GM18868 (cell line): ENCODE results near the gene PTX4.

ENCODE experiments used
- ATAC-seq: cut with Tn5 transposase; IDR thresholded peaks from one replicate; pipeline ENCODE4 v1.9.1; 2021; ENCODE audit warnings: mild to moderate bottlenecking, moderate library complexity; ENCODE audit not compliant: unreplicated experiment

PTX4 gene

DNA sequence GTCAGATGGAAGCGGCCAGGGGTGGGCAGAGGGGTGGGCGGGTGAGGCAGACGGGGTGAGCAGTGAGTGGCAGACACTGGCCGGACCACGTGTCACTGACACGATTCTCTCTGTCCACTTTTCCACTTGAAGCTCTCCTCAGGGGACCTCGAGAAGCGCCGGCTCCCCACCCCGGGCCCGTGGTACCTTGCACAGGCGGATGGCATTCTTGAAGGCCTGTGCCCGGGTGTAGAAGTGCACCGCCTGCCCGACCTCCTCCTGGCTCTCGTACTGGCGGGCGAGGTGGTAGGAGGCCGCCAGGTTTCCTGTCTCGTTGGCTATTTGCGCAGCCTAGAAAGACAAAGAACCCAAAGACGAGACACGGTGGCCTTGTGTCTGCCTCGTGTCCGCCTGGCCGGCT lies 35.6 kb upstream of the PTX4 start:
- ATAC-seq: no peak

DNA sequence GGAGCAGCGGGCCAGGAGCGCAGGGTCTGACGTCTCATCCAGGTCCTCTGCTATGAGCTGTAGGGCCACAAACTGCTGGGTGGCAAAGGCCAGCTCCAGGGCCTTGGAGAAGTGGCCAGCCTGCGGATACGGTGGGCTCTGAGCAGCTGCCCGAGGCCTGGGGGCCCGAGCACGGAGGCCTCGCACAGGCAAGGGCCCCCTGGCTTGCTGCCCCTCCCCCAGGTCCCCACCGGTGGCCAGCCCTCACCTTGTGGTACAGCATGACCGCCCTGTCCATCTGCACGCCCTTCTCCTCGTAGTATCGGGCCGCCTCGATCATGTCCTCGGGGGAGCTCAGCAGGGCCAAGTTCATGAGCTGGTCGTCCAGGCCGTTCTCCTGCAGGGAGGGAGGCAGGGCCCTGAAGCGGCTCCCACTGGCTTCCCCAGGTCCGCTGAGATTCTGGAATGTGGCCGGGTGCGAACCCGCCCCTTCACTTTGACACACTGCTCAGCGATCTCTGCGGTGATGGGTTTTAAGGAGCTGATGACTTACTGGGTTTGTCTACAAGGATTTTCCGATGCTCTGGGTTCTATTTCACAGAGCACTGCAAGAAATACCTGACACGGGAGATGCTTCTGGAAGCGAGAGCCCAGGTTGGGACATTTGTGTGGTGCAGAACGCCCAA lies 35.0 kb upstream of the PTX4 start:
- ATAC-seq: no peak

DNA sequence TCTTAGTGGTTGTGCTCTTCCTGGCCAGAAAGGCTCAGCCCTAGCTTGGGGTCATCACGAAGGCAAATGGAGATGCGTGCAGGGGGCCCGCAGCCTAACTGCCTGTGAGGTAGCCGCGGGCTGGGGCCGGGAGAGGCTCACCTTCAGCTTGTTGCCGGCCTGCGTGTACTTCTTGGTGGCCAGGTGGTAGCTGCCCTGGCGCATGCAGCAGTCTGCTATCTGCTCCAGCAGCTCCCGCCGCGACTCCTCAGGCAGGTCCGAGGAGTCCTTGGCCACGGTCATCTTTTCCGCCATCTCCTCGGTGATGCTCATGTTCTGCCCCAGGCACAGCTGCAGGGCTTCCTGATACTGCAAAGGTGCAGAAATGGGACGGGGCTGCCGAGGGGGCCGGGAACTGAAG lies 31.7 kb upstream of the PTX4 start:
- ATAC-seq: no peak

DNA sequence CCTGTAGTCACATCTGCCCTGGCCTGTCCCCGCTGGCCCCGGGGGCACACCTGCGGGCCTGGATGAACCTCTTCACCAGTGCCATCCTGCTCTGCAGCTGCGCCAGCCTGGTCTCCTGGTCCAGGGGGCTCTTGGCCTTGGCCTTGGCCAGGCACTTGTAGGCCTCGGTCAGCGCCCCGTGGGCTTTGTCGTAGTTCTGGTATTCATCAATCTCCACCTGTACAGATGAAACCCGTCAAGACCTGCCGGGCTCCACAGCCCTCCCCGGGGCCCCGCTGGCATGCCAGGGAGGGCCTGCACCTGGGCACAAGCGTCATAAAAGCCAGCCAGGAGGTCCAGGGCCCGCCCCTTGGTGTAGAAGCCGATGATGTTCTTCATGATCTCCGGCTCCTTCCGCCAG lies 31.1 kb upstream of the PTX4 start:
- ATAC-seq: no peak

DNA sequence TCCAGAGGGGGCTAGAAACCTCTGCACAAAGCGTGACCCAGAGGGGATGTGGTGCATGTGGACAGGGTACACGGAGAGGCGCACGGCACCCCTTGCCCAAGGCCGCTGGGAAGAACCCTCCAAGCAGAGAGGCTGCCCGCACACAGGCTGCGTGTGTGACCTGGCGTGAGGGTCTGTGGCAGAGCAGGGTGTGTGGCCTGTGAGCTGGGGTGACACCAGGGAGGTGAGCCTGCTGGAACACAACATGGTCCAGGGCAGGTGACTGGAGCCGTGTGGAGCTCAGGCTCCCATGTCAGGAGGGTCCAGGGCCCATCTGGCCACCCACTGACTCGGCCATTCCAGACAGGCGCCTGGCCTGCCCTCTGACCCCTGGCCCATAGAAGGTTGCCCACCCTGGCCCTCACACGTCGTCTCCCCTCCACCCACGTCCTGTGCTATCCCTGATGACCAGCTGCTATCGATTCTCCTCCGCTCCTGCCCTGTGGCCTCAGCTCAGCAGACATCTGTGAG lies 29.9 kb upstream of the PTX4 start:
- ATAC-seq: no peak

DNA sequence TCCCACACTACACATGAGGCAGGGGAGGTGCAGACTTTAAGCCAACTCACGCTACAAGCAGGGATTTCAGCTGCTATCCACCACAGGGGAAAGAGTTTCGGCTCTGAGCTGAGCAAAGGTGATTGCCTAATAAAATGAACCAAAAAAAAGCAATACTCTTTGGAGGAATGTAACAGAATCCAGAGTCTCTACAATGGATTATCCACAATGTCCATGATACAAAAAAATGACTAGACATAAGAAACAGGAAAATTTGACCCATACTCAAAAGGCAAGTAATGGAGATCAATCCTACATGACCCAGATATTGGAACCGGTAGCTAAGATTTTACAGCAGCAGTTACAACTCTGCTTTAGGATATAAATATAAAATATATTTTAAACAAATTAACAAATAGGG lies 25.8 kb upstream of the PTX4 start:
- ATAC-seq: no peak

DNA sequence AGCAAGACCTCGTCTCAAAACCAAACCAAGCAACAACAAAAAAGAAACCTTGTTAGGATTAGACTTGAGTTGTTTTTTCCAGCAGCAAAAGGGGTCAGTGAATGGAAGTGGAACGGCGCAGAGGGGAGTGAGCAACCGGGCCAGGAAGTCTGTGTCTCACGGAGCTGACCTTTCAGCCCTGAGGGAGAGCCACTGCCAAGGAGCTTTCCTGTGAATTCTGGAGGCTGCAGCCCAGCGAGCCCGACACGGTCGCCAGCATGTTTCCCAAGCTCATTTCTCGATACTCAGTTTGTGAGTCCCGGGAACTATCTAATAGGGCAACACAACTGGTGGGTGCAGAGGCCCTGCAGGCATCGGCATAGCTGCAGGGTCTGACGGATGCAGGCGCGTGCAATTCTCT lies 24.0 kb upstream of the PTX4 start:
- no peak for ATAC-seq

DNA sequence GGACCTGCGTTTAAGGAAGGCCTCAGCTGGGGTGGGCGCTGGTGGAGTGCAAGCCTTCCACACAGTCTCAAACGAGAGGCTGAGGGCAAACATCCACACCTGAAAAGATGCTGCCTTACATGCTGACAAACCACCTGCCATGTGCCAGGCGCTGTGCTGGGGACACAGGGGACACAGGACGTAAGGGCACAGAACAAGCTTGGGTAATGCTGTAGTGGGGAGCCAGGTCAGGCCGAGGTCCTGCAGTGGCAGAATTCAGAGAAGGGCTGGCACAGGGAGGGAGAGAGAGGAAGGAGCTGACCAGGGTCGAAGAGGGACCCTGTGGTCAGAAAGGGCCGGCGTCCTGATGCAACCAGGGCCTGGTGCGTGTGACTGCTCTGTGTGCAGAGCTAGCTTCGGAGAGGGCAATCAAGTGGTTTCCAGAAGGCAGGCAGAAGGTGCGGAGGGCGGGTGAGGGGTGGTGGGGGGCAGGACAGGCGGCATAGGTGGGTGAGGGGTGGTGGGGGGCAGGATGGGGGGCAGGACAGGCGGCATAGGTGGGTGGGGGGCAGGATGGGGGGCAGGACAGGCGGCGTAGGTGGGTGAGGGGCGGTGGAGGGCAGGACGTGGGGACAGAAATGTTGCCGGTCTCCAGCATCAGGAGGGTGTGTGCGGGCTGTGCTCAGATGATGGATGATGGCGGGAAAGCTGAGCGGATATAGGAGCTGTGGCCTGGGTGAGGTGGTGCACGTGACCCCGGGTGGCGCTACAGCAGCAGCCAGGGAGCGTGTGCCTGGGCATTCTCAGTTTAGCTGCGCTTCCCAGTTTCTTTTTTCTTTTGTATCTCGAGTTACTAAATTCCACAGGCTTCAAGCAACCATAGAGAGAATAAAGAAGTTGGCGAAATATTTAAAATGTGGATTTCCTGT lies 23.2 kb upstream of the PTX4 start:
- no peak for ATAC-seq

DNA sequence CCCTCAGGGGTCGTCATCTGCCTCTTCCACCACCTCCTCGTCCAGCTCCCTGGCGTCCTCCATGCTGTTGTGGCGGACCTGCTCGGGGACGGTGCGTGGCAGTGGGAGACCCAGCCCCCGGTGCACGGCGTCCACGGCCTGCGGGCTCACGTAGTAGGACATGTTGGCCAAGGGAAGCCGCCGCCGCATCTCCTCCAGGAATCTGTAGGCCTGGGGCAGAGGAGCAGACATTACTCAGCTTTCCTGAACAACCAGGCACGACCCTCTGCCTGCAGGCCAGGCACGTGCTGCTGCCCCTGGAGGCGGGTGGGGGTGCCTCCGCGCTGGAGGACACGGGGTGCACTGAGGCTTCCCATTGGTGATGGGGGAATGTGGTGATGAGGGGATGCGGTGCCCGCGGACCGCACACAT lies 22.2 kb upstream of the PTX4 start:
- ATAC-seq: no peak

DNA sequence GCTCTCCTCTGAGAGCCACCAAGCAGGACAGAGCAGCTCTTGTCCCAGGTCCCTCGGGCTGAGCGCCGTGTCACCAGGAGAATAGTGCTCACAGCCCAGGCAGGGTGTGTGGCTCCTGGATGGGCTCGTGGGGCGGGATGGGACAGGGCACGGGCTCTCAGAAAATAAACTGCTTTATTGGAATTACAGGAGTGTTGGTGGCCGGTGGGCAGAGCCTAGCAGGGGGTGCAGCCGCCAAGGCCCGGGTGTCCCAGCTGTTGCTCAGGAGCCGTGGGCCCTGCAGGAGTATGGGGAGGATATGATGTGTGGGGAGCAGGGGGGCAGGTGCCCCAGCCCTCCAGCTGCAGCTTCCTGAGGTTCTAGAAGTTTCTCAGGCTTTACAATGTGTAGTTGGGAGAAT lies 21.5 kb upstream of the PTX4 start:
- ATAC-seq: no peak

DNA sequence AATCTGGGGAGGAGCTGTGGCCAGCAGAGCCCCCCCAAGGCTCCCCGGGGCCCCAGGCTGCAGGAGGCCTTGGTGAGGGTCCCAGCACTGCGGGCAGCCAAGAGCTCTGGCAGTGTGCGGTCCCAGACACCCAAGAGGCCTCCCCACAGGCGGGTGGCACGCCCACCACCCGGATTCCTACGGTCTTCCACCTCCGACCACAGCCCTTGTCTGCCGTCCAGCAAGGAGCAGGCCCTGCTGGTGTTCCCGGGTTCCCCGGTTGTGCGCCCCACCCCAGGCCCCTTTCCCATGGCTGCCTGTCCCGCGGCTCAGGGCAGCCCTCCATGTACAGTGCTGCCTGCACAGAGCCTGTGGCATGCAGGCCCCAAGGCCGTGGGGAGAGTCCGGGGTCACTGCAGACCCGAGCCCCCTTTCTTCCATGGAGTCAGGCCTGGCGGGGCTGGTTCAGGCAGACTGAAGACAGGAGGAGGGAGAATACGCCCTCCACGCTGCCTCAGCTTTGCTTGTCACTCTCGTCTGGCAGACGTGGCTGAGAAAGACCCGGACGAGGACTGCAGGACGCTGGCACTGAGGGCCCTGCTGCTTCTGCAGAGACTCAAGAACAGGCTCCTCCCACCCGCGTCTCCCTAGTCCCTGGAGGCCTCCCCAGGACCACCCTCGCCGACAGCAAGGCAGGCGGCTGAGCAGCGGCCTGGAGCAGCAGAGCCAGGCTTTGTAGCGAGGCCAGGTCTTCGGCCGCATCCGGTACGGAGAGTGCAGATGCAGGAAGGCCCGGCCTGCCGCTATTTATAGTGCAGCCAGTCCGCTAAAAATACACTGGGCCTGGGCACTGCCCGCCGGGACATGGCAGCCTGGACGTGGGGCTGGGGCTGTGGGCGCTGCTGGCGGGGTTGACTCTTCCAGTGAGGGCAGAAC lies 20.8 kb upstream of the PTX4 start:
- no peak for ATAC-seq

DNA sequence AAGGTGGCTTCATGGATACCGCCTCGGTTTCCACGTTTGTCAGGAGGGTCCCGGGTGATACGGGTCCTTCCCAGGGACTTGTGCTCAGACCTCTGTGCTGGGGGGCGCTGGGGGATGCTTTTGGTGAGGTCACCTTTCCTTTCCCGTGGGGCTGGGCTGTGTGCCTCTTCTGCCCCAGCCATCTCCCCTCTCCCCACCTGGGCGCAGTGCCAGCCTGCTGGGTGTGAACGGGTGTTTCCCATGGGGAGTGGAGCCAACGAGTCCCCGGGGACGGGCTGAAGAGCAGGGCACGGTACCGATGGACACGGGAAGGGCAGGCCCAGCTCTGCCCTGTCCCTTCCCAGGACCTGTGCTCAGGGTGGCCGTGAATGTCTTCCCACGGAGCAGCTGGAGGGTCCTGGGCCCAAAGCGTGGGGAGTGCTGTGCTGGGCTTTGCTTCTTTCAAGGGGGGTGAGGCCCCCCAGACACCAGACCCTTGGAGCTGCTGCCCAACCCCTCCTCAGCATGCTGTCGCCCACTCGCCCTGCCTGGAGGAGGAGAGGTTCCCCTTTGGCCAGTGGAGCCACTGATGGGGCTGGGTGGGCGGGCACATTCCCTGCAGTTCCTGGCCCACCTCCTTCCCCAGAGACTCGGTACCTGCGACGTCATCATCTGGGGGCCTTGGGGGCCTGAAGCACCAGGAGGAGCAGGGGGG lies 19.9 kb upstream of the PTX4 start:
- ATAC-seq: no peak

DNA sequence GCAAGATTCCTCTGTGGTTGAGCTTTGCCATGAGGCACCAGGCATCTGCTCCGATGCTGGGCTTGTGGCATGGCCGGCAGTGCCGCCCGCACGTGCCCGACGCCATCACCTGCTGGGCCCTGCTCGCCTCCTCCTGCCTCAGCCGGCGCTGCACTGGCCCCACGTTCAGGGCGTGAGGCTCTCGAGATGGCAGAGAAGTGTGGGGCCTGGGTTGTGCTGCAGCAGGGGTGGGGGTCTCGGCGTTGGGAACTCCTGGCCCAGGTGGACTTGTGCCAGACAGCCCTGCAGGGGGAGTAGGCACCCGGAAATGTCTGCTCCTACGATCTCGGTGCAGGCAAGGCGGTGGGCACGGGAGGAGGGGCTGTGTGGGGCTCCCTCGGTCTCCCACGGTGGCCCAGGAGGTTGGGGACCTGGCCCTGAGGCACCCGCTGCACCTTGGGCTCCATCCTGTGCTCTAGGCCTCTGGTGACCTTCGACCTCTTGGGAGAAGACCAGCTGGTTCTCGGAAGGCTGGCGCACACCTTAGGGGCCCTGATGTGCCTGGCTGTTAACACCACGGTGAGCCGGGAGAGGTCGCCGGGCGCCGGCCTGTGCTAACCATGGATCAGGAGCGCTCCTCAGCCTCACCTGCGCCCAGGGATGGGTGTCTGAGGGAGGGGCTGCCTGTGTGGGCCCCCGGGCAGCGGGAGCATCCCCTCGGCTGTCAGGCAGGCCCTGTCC lies 17.9 kb upstream of the PTX4 start:
- no peak for ATAC-seq

DNA sequence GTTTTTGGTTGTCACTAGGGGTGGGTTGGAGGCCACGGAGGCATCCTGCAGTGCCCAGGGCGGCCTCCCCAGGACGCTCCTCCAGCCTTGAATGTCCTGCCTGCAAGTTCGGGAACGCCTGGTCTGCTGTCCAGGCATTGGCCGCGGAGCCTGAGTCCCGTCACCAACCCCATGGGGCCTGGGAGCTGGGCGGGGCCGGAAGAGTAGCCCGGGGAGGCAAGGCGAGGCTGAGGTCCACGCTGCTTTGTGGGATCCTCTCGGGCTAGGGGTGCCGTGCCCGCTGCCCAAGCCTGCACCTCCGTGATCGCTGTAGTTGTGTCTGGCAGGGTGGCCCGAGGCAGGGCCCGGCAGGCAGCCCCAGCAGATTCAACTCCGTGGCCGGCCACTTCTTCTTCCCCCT lies 17.2 kb upstream of the PTX4 start:
- ATAC-seq: no peak

DNA sequence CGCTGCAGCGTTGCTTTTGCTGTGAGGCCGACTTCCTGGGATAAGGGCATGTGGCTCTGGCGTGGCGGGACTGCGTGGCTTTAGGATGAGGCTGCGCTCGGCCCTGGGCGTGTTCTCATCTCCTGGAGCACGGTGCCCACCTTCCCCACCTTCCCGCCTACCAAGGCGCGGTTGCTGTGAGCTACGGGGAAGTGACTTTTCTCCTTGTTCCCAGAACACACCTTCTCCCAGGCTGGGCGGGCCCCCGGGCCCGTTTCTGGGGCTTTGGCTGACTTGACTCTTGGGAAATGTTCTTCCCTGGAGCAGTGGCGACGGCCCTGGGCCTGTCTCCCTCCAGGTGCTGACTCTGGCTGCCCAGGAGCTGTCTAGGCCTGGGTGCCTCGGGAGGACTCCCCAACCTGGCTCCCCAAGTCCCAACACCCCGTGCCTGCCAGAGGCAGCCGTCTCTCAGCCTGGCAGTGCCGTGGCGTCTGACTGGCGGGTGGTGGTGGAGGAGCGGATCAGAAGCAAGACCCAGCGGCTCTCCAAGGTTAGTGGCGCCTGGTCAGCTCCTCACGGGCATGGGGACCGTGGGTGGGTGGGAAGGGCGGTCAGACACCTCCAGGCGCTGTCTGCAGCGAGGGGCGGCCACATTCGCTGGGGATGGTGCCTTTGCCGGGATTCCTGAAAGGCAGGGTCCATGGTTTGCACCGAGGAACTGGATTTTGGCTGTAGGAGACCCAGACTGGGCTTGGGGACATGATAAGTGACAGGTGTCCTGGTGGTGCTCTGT lies 16.5 kb upstream of the PTX4 start:
- no peak for ATAC-seq

DNA sequence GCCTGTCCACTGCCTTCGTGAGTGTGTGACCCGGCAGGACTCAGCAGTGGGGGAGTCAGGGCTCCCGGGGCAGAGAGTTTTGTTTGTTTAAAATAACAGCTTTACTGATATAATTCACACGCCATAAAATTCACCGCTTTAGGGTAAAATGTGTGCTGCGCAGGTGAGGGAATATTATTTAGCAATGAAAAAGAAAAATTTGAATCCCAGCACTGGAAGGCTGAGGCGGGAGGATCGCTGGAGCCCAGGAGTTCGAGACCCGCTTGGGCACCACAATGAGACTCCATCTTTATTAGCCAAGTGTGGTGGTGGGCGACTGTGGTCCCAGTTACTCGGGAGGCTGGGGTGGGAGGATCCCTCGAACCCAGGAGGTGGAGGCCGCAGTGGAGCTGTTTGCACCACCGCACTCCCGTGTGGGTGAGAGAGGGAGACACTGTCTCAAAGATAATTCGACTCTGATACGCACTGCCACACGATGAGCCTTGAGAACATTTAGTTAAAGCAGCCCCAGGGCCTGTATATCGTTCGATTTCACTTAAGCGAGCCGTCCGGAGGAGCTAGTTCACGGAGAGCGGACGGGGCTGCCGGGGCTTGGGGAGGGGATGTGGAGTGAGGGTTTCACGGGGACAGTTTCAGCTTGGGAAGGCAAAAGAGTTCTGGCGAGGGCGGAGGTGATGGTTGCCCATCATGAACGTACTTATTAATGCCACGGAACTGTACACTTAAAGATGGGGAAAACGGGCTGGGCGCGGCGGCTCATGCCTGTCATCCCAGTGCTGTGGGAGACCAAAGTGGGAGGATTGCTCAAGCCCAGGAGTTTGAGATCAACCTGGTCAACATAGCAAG lies 14.6 kb upstream of the PTX4 start:
- ATAC-seq: no peak

DNA sequence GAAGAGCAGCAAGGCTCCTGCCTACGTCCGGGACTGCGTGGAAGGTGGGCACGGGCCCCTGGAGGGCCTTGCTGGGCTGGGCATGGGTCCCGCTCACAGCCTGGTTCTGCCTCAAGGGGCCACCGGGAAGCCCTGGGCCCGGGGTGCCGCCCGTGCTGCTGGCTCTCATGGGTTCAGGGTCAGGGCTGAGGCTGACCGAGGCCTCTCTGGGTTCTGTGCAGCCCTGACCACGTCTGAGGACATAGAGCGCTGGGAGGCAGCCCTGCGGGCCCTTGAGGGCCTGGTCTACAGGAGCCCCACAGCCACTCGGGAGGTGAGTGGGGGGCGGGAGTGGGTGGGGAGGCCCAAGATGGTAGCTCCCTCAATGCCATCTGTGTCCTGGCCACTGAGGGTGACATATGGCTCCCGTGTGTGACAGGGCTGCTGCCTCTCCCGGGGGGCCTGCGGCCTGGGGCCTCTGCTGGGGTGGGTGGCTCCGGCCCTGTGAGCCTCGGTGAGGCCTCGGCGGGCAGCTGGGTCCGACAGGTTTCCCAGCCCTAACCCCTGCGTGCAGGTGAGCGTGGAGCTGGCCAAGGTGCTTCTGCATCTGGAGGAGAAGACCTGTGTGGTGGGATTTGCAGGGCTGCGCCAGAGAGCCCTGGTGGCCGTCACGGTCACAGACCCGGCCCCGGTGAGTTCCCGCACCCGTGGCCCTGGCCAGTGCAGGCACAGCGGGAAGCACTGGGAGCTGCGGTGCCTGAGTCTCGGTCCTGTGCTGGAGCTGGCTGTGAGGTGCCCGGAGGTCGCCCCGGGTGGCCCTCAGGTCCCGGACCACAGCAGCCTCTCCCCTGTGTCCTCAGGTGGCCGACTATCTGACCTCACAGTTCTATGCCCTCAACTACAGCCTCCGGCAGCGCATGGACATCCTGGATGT lies 13.6 kb upstream of the PTX4 start:
- ATAC-seq: no peak
